GM12878 (cell line): ENCODE data around the gene CPNE4. TPM values are rescaled to one million over a fixed set of nuclear protein-coding genes. Genes with fewer than 3 reads are reported as not detected.

ENCODE experiments used
- ATAC-seq: fragments of 200-7000 bp; cut with Tn5 transposase; 3 replicates; pipeline ENCODE4 v1.9.1; 2020; ENCODE audit warnings: mild to moderate bottlenecking, moderate library complexity
- BruUV-seq: library from RNA; stranded (reverse); fragments of 400-500 nt; replicated peaks from 2 replicates; lab custom pipeline; 2021; lab: Mats Ljungman, UMichigan
- CTCF ChIA-PET: fragments of 300-600 bp; sonication (Branson Sonifier 250); formaldehyde crosslinking; extraction: SDS; loops from one replicate; lab custom pipeline; 2021; ENCODE audit warnings: inconsistent platforms; lab: Yijun Ruan, JAX
- POLR2A ChIA-PET: fragments of 350-600 bp; formaldehyde crosslinking; extraction: SDS; loops from one replicate; lab custom pipeline; 2021; ENCODE audit warnings: inconsistent platforms; lab: Charles Lee
- RAD21 ChIA-PET: fragments of 300-600 bp; sonication (Branson Sonifier 250); formaldehyde crosslinking; loops from one replicate; lab custom pipeline; 2023; ENCODE audit warnings: antibody characterized with exemption; ENCODE audit not compliant: unreplicated experiment; lab: Charles Lee
- SMC1A ChIA-PET: fragments of 300-600 bp; sonication (Branson Sonifier 250); formaldehyde crosslinking; loops from one replicate; lab custom pipeline; 2023; ENCODE audit not compliant: unreplicated experiment, uncharacterized antibody; lab: Charles Lee
- DNase-seq: peaks from one replicate; pipeline ENCODE4 v3.0.0-alpha.2; 2011; ENCODE audit warnings: low read depth, low spot score
- FAIRE-seq: peaks from 3 replicates; lab custom pipeline; 2011; peaks lifted over from hg19 to GRCh38; lab: Jason Lieb, UNC
- H2AFZ ChIP-seq: 2 replicates; pipeline ENCODE4 v1.6.0; 2011; ENCODE audit warnings: low read depth, low read length, control low read depth; ENCODE audit not compliant: control insufficient read depth
- H3K27ac ChIP-seq: 2 replicates; pipeline ENCODE4 v1.5.1; 2011; ENCODE audit warnings: control low read depth; ENCODE audit not compliant: control insufficient read depth, insufficient read depth
- H3K27me3 ChIP-seq, 2 experiments: replicated peaks in 1 of 2; 2 replicates each; pipeline versions ENCODE4 v1.6.0 to v1.6.1; 2011; ENCODE audit warnings: low read length in 1 of 2; ENCODE audit not compliant: control insufficient read depth in 2 of 2, insufficient read depth in 2 of 2
- H3K36me3 ChIP-seq, 2 experiments: 2 replicates each; pipeline ENCODE4 v1.5.1; 2011; ENCODE audit warnings: low read length in 1 of 2; ENCODE audit not compliant: control insufficient read depth in 2 of 2, insufficient read depth in 2 of 2
- H3K4me1 ChIP-seq: 2 replicates; pipeline ENCODE4 v1.6.1; 2011; ENCODE audit warnings: mild to moderate bottlenecking, low read length, moderate library complexity, mixed read lengths; ENCODE audit not compliant: control insufficient read depth, insufficient read depth
- H3K4me2 ChIP-seq: 2 replicates; pipeline ENCODE4 v1.6.0; 2011; ENCODE audit warnings: control low read depth; ENCODE audit not compliant: control insufficient read depth, insufficient read depth
- H3K4me3 ChIP-seq: fragments of 200-600 bp; sonication (generic); 2 replicates; pipeline ENCODE4 v1.5.1; 2016
- H3K79me2 ChIP-seq: 2 replicates; pipeline ENCODE4 v1.6.0; 2011; ENCODE audit warnings: low read length; ENCODE audit not compliant: control insufficient read depth, insufficient read depth
- H3K9ac ChIP-seq: 2 replicates; pipeline ENCODE4 v1.8.0; 2011; ENCODE audit warnings: low read length, control low read depth, mixed read lengths; ENCODE audit not compliant: control insufficient read depth, insufficient read depth
- H3K9me3 ChIP-seq: replicated peaks from 3 replicates; pipeline ENCODE4 v1.5.1; 2011; ENCODE audit warnings: mild to moderate bottlenecking, low read length; ENCODE audit not compliant: control insufficient read depth, insufficient read depth
- H4K20me1 ChIP-seq: 2 replicates; pipeline ENCODE4 v1.6.0; 2011; ENCODE audit not compliant: control insufficient read depth, insufficient read depth
- EP300 ChIP-seq, 2 experiments: fragments of 150-350 bp in 1 of 2; IDR thresholded peaks; 2 replicates each; pipeline ENCODE4 v1.6.1; 2011 to 2012; ENCODE audit warnings: low read depth in 2 of 2, low read length in 2 of 2, borderline replicate concordance in 1 of 2, improper control_type of control experiment in 1 of 2, inconsistent platforms in 1 of 2; ENCODE audit not compliant: control insufficient read depth in 1 of 2
- EZH2 ChIP-seq: IDR thresholded peaks from 2 replicates; pipeline ENCODE4 v1.6.1; 2012; ENCODE audit warnings: low read depth, mild to moderate bottlenecking, control low read depth, inconsistent platforms, low read length, borderline replicate concordance; ENCODE audit not compliant: control insufficient read depth
- FOS ChIP-seq: IDR thresholded peaks from 3 replicates; pipeline ENCODE4 v1.6.1; 2011; ENCODE audit warnings: borderline replicate concordance; ENCODE audit not compliant: insufficient read length; ENCODE audit errors: extremely low read depth
- HDAC2 ChIP-seq: fragments of 200-600 bp; sonication (generic); IDR thresholded peaks from 2 replicates; pipeline ENCODE4 v1.6.1; 2017
- IKZF2 ChIP-seq, 2 experiments: fragments of 450-650 bp; IDR thresholded peaks; 2 replicates each; pipeline ENCODE4 v1.6.1; 2017; ENCODE audit warnings: mild to moderate bottlenecking in 2 of 2, moderate library complexity in 2 of 2
- MTA3 ChIP-seq: IDR thresholded peaks from 2 replicates; pipeline ENCODE4 v1.6.1; 2012; ENCODE audit warnings: low read length, inconsistent platforms, borderline replicate concordance
- MYC ChIP-seq: IDR thresholded peaks from 2 replicates; pipeline ENCODE4 v1.6.1; 2011; ENCODE audit warnings: mild to moderate bottlenecking, low read length, moderate library complexity, inconsistent platforms; ENCODE audit not compliant: insufficient read depth, insufficient replicate concordance, insufficient read length, severe bottlenecking
- NFIC ChIP-seq: IDR thresholded peaks from 2 replicates; pipeline ENCODE4 v1.6.1; 2012; ENCODE audit warnings: low read depth, mild to moderate bottlenecking, inconsistent platforms, low read length, moderate library complexity
- NR2C1 ChIP-seq: fragments of 450-650 bp; IDR thresholded peaks from 2 replicates; pipeline ENCODE4 v1.6.1; 2017; ENCODE audit warnings: antibody characterized with exemption, mild to moderate bottlenecking, moderate library complexity
- PAX5 ChIP-seq: IDR thresholded peaks from 2 replicates; pipeline ENCODE4 v1.6.1; 2011; ENCODE audit warnings: low read depth, low read length, borderline replicate concordance
- RAD51 ChIP-seq: fragments of 450-650 bp; IDR thresholded peaks from 2 replicates; pipeline ENCODE4 v1.6.1; 2016; ENCODE audit warnings: moderate library complexity, mild to moderate bottlenecking, inconsistent platforms
- RELA ChIP-seq: fragments of 450-650 bp; IDR thresholded peaks from 2 replicates; pipeline ENCODE4 v1.8.0; 2014; ENCODE audit warnings: borderline replicate concordance; ENCODE audit not compliant: partially characterized antibody
- RFX5 ChIP-seq: IDR thresholded peaks from 2 replicates; pipeline ENCODE4 v1.6.1; 2011; ENCODE audit warnings: low read depth, low read length, improper control_type of control experiment
- RUNX3 ChIP-seq: IDR thresholded peaks from 2 replicates; pipeline ENCODE4 v1.6.1; 2012; ENCODE audit warnings: low read length, inconsistent platforms
- SPI1 ChIP-seq: IDR thresholded peaks from 2 replicates; pipeline ENCODE4 v1.6.1; 2011; ENCODE audit warnings: low read depth, mild to moderate bottlenecking, low read length, moderate library complexity, borderline replicate concordance; ENCODE audit not compliant: insufficient read depth
- STAT3 ChIP-seq: IDR thresholded peaks from 2 replicates; pipeline ENCODE4 v1.6.1; 2011; ENCODE audit warnings: low read depth, low read length, improper control_type of control experiment
- TAF1 ChIP-seq: IDR thresholded peaks from 2 replicates; pipeline ENCODE4 v1.6.1; 2011; ENCODE audit warnings: mild to moderate bottlenecking, low read depth, low read length, borderline replicate concordance
- TARDBP ChIP-seq: IDR thresholded peaks from 2 replicates; pipeline ENCODE4 v1.6.1; 2016; ENCODE audit warnings: borderline replicate concordance
- ZNF274 ChIP-seq: IDR thresholded peaks from one replicate; pipeline ENCODE4 v1.8.0; 2011; ENCODE audit not compliant: insufficient read length, insufficient read depth
- WGBS: methylation state at CpG from one replicate; pipeline ENCODE4 v1.1.6; 2016; ENCODE audit warnings: low lambda C conversion rate; ENCODE audit not compliant: insufficient replicate concordance, insufficient coverage; ENCODE audit errors: missing lambda C conversion rate; 5-methylcytosine and 5-hydroxymethylcytosine counted together
- in situ Hi-C: fragments of 300-500 bp; cut with MboI; formaldehyde crosslinking; loops from 9 replicates; pipeline ENCODE4 v1.14.3; 2018; ENCODE audit warnings: mixed read lengths
- intact Hi-C: fragments of 100-400 bp; cut with micrococcal nuclease; formaldehyde crosslinking; loops from one replicate; pipeline ENCODE4 v1.14.2; 2022; ENCODE audit not compliant: unreplicated experiment
- polyA plus RNA-seq, 11 experiments: library from polyadenylated mRNA; depleted of rRNA in 4 of 11; unstranded in 6 of 11; stranded (reverse) in 5 of 11; fragments of >200 nt; fragmentation: Nextera tagmentation in 4 of 11; fragmentation: Illumina TruSeq in 1 of 11; extraction: Ambion mirVana in 4 of 11; extraction: Trizol in 1 of 11; gene quantifications; 1 replicate in 1 of 11; 2 replicates in 10 of 11; pipeline versions ENCODE4 v1.2.1 to v1.2.3, GENCODE V29; 2011 to 2016; ENCODE audit warnings: inconsistent platforms in 2 of 11, missing spikeins in 2 of 11, low read depth in 1 of 11
- total RNA-seq, 4 experiments: library from RNA; depleted of rRNA in 3 of 4; stranded (reverse); fragments of >200 nt in 3 of 4; fragmentation: Illumina TruSeq in 1 of 4; extraction: Trizol in 1 of 4; gene quantifications; 2 replicates each; pipeline versions ENCODE4 v1.2.1 to v1.2.3, GENCODE V29; 2013 to 2021
- TF ChIP-seq, protein P1 (sequence below): fragments of 450-650 bp; IDR thresholded peaks from 2 replicates; pipeline ENCODE4 v1.6.1; 2014; ENCODE audit warnings: mild to moderate bottlenecking
- TF ChIP-seq, protein P2 (sequence below): fragments of 450-650 bp; IDR thresholded peaks from 2 replicates; pipeline ENCODE4 v1.6.1; 2016; ENCODE audit warnings: mild to moderate bottlenecking

CPNE4 gene
- total and polyA plus RNA-seq, 10 of the 15 experiments (the other 5 are each of a cell fraction or from before 2014, with no cell fraction given): 0.17 to 1.9 (median 0.48) TPM; not detected in 1

DNA sequence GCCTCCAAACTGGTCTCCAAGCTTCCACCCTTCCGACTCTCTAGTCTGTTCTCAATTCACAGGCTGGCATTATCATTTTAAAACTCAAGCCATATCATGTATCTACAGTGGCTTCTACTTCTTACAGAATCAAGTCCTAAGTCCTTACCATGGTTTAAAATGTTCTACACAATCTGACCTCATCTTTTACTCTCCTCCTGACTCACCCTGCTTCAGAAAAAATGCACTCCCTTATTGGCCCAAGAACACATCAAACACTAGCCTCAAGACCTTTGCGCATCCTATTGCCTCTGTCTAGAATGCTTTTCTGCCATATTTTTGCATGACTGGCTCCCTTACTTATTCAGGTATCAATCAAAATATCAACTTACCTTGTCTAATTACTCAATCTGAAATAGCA, 543.0 kb downstream of the CPNE4 start (continued):
- TF ChIP-seq, protein P1, sequence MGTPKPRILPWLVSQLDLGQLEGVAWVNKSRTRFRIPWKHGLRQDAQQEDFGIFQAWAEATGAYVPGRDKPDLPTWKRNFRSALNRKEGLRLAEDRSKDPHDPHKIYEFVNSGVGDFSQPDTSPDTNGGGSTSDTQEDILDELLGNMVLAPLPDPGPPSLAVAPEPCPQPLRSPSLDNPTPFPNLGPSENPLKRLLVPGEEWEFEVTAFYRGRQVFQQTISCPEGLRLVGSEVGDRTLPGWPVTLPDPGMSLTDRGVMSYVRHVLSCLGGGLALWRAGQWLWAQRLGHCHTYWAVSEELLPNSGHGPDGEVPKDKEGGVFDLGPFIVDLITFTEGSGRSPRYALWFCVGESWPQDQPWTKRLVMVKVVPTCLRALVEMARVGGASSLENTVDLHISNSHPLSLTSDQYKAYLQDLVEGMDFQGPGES: no peak
- TF ChIP-seq MTA3: no peak
- TF ChIP-seq SPI1: no peak
- TF ChIP-seq, all 136 proteins: peak for 0

DNA sequence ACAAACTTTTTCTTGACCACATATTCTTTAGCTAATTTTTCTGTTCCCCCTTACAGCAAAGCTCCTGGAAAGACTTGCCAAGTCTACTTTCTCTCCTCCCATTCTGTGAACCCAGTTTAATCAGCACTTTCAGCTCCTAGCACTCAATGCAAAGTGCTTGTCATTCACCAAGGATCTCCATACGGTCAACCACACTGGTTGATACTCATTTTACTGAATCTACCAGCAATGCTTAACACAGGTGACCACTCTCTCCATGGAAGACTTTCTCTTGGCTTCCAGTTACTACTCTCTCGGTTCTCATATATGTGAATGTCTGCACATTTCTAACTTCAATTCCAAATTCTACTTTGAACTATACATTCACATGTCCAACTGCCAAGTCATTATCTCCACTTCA, 543.7 kb downstream of the CPNE4 start:
- H3K9me3 ChIP-seq: no peaks in the 10 kb centered on the region
- SMC1A ChIA-PET: interaction anchor here (0.7 to 1.6 kb wide), 3 partner anchors 9 to 212 kb away, joined by 3 to 5 read pairs (median 3); no protein-coding TSS in a partner anchor
- WGBS: 100% methylated on average over 2 of the region's 2 CpGs
- no peak overlapping the region for H3K27ac ChIP-seq
- DNase-seq: no peak
- H4K20me1 ChIP-seq: no peaks in the 10 kb centered on the region
- BruUV-seq: no TSS peak
- no peak for FAIRE-seq
- TF ChIP-seq PAX5: no peak
- no peak for TF ChIP-seq HDAC2
- TF ChIP-seq RUNX3: no peak
- TF ChIP-seq TARDBP: no peak
- no peak for TF ChIP-seq RAD51
- no peak for TF ChIP-seq ZNF274
- no peak for TF ChIP-seq FOS
- no peak for TF ChIP-seq EZH2
- no peak for TF ChIP-seq MYC
- TF ChIP-seq, protein P2, sequence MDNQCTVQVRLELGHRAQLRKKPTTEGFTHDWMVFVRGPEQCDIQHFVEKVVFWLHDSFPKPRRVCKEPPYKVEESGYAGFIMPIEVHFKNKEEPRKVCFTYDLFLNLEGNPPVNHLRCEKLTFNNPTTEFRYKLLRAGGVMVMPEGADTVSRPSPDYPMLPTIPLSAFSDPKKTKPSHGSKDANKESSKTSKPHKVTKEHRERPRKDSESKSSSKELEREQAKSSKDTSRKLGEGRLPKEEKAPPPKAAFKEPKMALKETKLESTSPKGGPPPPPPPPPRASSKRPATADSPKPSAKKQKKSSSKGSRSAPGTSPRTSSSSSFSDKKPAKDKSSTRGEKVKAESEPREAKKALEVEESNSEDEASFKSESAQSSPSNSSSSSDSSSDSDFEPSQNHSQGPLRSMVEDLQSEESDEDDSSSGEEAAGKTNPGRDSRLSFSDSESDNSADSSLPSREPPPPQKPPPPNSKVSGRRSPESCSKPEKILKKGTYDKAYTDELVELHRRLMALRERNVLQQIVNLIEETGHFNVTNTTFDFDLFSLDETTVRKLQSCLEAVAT: no peak
- no peak for TF ChIP-seq NR2C1
- TF ChIP-seq EP300 (IDR thresholded peaks at IDR 0.05; ENCODE audit: borderline replicate concordance in 1 of 2, control insufficient read depth in 1 of 2, low read depth in 2 of 2, low read length in 2 of 2): no peak
- TF ChIP-seq NFIC: no peak
- TF ChIP-seq TAF1: no peak
- TF ChIP-seq IKZF2 (IDR thresholded peaks at IDR 0.05): no peak
- no peak for TF ChIP-seq MTA3
- no peak for TF ChIP-seq RELA
- TF ChIP-seq STAT3: no peak
- TF ChIP-seq RFX5: no peak
- H3K4me1 ChIP-seq: no peaks in the 10 kb centered on the region
- ATAC-seq: no peak
- in situ Hi-C loops (no loop called here), intact Hi-C loops (loop anchor here (10.0 kb wide), 1 partner anchor 466 kb away; the partner anchor contains the start of genes ASTE1 and NEK11)
- no peak overlapping the region for H3K4me3 ChIP-seq
- H3K4me2 ChIP-seq: no peak overlapping the region
- RAD21 ChIA-PET: no interaction called here
- H3K36me3 ChIP-seq: peaks cover 3 to 8% of the 10 kb centered on the region in 2 experiments; a peak in 3 of 4 replicates
- H3K79me2 ChIP-seq: no peaks in the 10 kb centered on the region; the same call in 1 of the 2 replicates
- H2AFZ ChIP-seq: no peak overlapping the region
- CTCF ChIA-PET: interaction anchor here (0.9 kb wide), 1 partner anchor 59 kb away, joined by 3 read pairs; no protein-coding TSS in a partner anchor
- no peaks in the 10 kb centered on the region for H3K27me3 ChIP-seq
- no peak overlapping the region for H3K9ac ChIP-seq
- POLR2A ChIA-PET: no interaction called here
